Panc1 (cell line): ENCODE data around the gene FMNL3. TPM values are rescaled to one million over a fixed set of nuclear protein-coding genes. Genes with fewer than 3 reads are reported as not detected.
"Not testable (repeated sequence)": the region's sequence is repeated elsewhere in the genome, so short reads cannot be mapped to it uniquely, and the experiment has no call there.

Experiments used
- ATAC-seq: fragments of 200-7000 bp; cut with Tn5 transposase; 2 replicates; pipeline ENCODE4 v1.9.1; 2020; ENCODE audit warnings: mild to moderate bottlenecking, moderate library complexity
- BruUV-seq: library from RNA; stranded (reverse); fragments of 400-500 nt; replicated peaks from 2 replicates; lab custom pipeline; 2021; lab: Mats Ljungman, UMichigan
- CTCF ChIA-PET: fragments of 300-600 bp; sonication (Branson Sonifier 250); formaldehyde crosslinking; loops from one replicate; lab custom pipeline; 2022; ENCODE audit warnings: antibody characterized with exemption; lab: Charles Lee
- POLR2A ChIA-PET: fragments of 300-600 bp; sonication (Branson Sonifier 250); formaldehyde crosslinking; loops from one replicate; lab custom pipeline; 2022; ENCODE audit warnings: antibody characterized with exemption; lab: Charles Lee
- DNase-seq: peaks from one replicate; pipeline ENCODE4 v3.0.0-alpha.2; 2010; ENCODE audit warnings: low read depth, low spot score
- H3K27ac ChIP-seq: 2 replicates; pipeline ENCODE4 v1.5.1; 2011; ENCODE audit warnings: mild to moderate bottlenecking, low read length, inconsistent platforms
- H3K27me3 ChIP-seq: fragments of 200-500 bp; sonication (Bioruptor generic); 2 replicates; pipeline ENCODE4 v1.6.0; 2014; ENCODE audit warnings: low read length, inconsistent platforms; ENCODE audit not compliant: control insufficient read depth, insufficient read depth
- H3K36me3 ChIP-seq: fragments of 200-500 bp; sonication (Bioruptor generic); 2 replicates; pipeline ENCODE4 v1.5.1; 2014; ENCODE audit warnings: inconsistent platforms, mild to moderate bottlenecking, low read length, moderate library complexity; ENCODE audit not compliant: control insufficient read depth, insufficient read depth
- H3K4me1 ChIP-seq: 2 replicates; pipeline ENCODE4 v1.5.1; 2011; ENCODE audit warnings: inconsistent platforms, mild to moderate bottlenecking, low read length, moderate library complexity; ENCODE audit not compliant: control insufficient read depth, insufficient read depth
- H3K4me3 ChIP-seq, 2 experiments: 2 replicates each; pipeline ENCODE4 v1.5.1; 2011 to 2012; ENCODE audit warnings: low read depth in 2 of 2, low read length in 2 of 2, mild to moderate bottlenecking in 2 of 2, inconsistent platforms in 1 of 2, moderate library complexity in 1 of 2
- H3K9me3 ChIP-seq: fragments of 200-500 bp; sonication (Bioruptor generic); 2 replicates; pipeline ENCODE4 v1.5.1; 2014; ENCODE audit warnings: low read depth, mild to moderate bottlenecking, inconsistent platforms, low read length, moderate library complexity; ENCODE audit not compliant: control insufficient read depth, insufficient read depth
- POLR2AphosphoS5 ChIP-seq: IDR thresholded peaks from 2 replicates; pipeline ENCODE4 v1.6.1; 2012; ENCODE audit warnings: mild to moderate bottlenecking, low read depth, low read length, moderate library complexity
- SIN3A ChIP-seq: IDR thresholded peaks from 2 replicates; pipeline ENCODE4 v1.6.1; 2012; ENCODE audit warnings: low read depth, mild to moderate bottlenecking, low read length, moderate library complexity, borderline replicate concordance; ENCODE audit not compliant: insufficient read depth
- TCF7L2 ChIP-seq: IDR thresholded peaks from 2 replicates; pipeline ENCODE4 v1.6.1; 2011; ENCODE audit warnings: mild to moderate bottlenecking, low read depth, low read length, inconsistent platforms
- in situ Hi-C: cut with HindIII; loops from 2 replicates; pipeline ENCODE4 v1.10.0; 2016; ENCODE audit warnings: low sequenced_read_pairs, low pct_unique_long_range_greater_than_20kb
- intact Hi-C: fragments of 100-400 bp; cut with micrococcal nuclease; formaldehyde crosslinking; loops from one replicate; pipeline ENCODE4 v1.10.0; 2022; ENCODE audit not compliant: unreplicated experiment
- total RNA-seq: library from RNA; stranded (reverse); gene quantifications from one replicate; pipeline ENCODE4 v1.2.1, GENCODE V29; 2021; ENCODE audit not compliant: unreplicated experiment
- TF ChIP-seq, protein P1 (sequence below), 2 experiments: IDR thresholded peaks; 2 replicates each; pipeline ENCODE4 v1.6.1; 2011 to 2012; ENCODE audit warnings: low read depth in 2 of 2, control low read depth in 1 of 2, low read length in 1 of 2, mild to moderate bottlenecking in 1 of 2, moderate library complexity in 1 of 2; ENCODE audit not compliant: insufficient read depth in 1 of 2
- TF ChIP-seq, protein P2 (sequence below): fragments of 450-650 bp; IDR thresholded peaks from 2 replicates; pipeline ENCODE4 v1.5.1; 2017; ENCODE audit warnings: mild to moderate bottlenecking

Gene FMNL3
- total RNA-seq, 1 experiment from 2014 or later, result 25.7 TPM

- no TSS peak for BruUV-seq
- CTCF ChIA-PET, result interaction anchor here (0.5 to 1.4 kb wide), 15 partner anchors 16 to 203 kb away, joined by 3 to 12 read pairs (median 3); no protein-coding TSS in a partner anchor
- no peaks in the 10 kb centered on the region for H3K27me3 ChIP-seq
- peak; percentile 99 for DNase-seq
- peak within 1 kb of the TSS; percentile 93 for H3K27ac ChIP-seq
- peak within 1 kb of the TSS; percentile 81 to 97 for H3K4me3 ChIP-seq
- no peaks in the 10 kb centered on the region for H3K9me3 ChIP-seq
- intact Hi-C loops (loop anchor here (10.0 kb wide), 1 partner anchor 96 kb away; no protein-coding TSS in a partner anchor), in situ Hi-C loops (no loop called here)
- H3K4me1 ChIP-seq, result peaks cover 24% of the 10 kb centered on the region; the same call in 1 of the 2 replicates
- TF ChIP-seq, protein P1, sequence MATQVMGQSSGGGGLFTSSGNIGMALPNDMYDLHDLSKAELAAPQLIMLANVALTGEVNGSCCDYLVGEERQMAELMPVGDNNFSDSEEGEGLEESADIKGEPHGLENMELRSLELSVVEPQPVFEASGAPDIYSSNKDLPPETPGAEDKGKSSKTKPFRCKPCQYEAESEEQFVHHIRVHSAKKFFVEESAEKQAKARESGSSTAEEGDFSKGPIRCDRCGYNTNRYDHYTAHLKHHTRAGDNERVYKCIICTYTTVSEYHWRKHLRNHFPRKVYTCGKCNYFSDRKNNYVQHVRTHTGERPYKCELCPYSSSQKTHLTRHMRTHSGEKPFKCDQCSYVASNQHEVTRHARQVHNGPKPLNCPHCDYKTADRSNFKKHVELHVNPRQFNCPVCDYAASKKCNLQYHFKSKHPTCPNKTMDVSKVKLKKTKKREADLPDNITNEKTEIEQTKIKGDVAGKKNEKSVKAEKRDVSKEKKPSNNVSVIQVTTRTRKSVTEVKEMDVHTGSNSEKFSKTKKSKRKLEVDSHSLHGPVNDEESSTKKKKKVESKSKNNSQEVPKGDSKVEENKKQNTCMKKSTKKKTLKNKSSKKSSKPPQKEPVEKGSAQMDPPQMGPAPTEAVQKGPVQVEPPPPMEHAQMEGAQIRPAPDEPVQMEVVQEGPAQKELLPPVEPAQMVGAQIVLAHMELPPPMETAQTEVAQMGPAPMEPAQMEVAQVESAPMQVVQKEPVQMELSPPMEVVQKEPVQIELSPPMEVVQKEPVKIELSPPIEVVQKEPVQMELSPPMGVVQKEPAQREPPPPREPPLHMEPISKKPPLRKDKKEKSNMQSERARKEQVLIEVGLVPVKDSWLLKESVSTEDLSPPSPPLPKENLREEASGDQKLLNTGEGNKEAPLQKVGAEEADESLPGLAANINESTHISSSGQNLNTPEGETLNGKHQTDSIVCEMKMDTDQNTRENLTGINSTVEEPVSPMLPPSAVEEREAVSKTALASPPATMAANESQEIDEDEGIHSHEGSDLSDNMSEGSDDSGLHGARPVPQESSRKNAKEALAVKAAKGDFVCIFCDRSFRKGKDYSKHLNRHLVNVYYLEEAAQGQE (IDR thresholded peaks at IDR 0.05; ENCODE audit: insufficient read depth in 1 of 2, low read depth in 2 of 2, low read length in 1 of 2), result 0 out of 4 replicates have a peak, but pooled peaks of 1 of the 2 experiments have one; percentile 13
- TF ChIP-seq SIN3A, result 0 out of 2 replicates have a peak, but pooled peaks have one; percentile 58
- peak; percentile 100 for TF ChIP-seq POLR2AphosphoS5
- peak; percentile 97 for TF ChIP-seq TCF7L2
- TF ChIP-seq, protein P2, sequence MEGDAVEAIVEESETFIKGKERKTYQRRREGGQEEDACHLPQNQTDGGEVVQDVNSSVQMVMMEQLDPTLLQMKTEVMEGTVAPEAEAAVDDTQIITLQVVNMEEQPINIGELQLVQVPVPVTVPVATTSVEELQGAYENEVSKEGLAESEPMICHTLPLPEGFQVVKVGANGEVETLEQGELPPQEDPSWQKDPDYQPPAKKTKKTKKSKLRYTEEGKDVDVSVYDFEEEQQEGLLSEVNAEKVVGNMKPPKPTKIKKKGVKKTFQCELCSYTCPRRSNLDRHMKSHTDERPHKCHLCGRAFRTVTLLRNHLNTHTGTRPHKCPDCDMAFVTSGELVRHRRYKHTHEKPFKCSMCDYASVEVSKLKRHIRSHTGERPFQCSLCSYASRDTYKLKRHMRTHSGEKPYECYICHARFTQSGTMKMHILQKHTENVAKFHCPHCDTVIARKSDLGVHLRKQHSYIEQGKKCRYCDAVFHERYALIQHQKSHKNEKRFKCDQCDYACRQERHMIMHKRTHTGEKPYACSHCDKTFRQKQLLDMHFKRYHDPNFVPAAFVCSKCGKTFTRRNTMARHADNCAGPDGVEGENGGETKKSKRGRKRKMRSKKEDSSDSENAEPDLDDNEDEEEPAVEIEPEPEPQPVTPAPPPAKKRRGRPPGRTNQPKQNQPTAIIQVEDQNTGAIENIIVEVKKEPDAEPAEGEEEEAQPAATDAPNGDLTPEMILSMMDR, result peak; percentile 98
- peak; percentile 99 for ATAC-seq
- POLR2A ChIA-PET, result interaction anchor here (0.5 to 1.4 kb wide), 18 partner anchors 9 to 599 kb away, joined by 3 to 11 read pairs (median 4); no protein-coding TSS in a partner anchor
- no peaks in the 10 kb centered on the region; the same call in 1 of the 2 replicates for H3K36me3 ChIP-seq
Measured at GRCh38 chr12:49740930-49741881, 34.0 kb upstream of the FMNL3 start, which contains the start of gene TMBIM6. Gene TMBIM6 (plus strand): TSS chr12:49741557. CDS start chr12:49752494, 10,937 bp downstream.

GRCh38 chr12:49740277-49740676, 33.1 kb upstream of the FMNL3 start:
- BruUV-seq, H3K27me3 ChIP-seq, H3K36me3 ChIP-seq, DNase-seq, H3K9me3 ChIP-seq, in situ Hi-C loops, ATAC-seq: not testable (repeated sequence)
- CTCF ChIA-PET, result interaction anchor here (0.8 to 1.3 kb wide), 3 partner anchors 20 to 130 kb away, joined by 3 to 6 read pairs (median 6); no protein-coding TSS in a partner anchor
- H3K27ac ChIP-seq, result peak overlapping the region; percentile 82
- peak overlapping the region in 1 of 2 experiments; percentile 10; a peak in 1 of 4 replicates for H3K4me3 ChIP-seq
- H3K4me1 ChIP-seq, result peaks cover 24% of the 10 kb centered on the region; the same call in 1 of the 2 replicates
- POLR2A ChIA-PET, result interaction anchor here (1.1 kb wide), 1 partner anchor 9 kb away, joined by 3 read pairs; no protein-coding TSS in a partner anchor
- intact Hi-C loops, result loop anchor here (10.0 kb wide), 1 partner anchor 95 kb away; no protein-coding TSS in a partner anchor

DNA sequence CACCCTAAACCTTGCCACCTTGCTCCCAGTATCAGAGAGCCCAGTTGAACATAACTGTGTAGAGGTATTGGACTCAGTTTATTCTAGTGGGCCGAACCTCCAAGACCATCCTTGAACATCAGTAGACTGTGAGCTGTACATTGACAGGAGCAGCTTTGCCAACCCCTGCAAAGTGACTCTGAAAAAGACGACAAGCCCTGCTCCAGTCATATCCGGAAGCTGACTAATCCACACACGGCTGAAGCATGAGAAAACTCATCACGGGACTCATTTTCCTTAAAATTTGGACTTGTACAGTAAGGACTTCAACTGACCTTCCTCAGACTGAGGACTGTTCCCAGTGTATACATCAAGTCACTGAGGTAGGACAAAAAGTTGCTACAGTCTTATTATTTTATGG, 31.5 kb upstream of the FMNL3 start:
- CTCF ChIA-PET, BruUV-seq: not testable (repeated sequence)

GRCh38 chr12:49734900-49735299, 27.7 kb upstream of the FMNL3 start:
- POLR2A ChIA-PET, H3K27ac ChIP-seq, H3K27me3 ChIP-seq, H3K4me3 ChIP-seq, ATAC-seq, H3K4me1 ChIP-seq, CTCF ChIA-PET, BruUV-seq, H3K36me3 ChIP-seq, DNase-seq, H3K9me3 ChIP-seq, intact Hi-C loops, in situ Hi-C loops: not testable (repeated sequence)

More for the DNA sequence above, 31.5 kb upstream of the FMNL3 start:
- POLR2A ChIA-PET, H3K36me3 ChIP-seq, intact Hi-C loops, H3K9me3 ChIP-seq, H3K27ac ChIP-seq, in situ Hi-C loops, ATAC-seq, H3K27me3 ChIP-seq: not testable (repeated sequence)
- peak; percentile 80 for DNase-seq
- peak overlapping the region in 1 of 2 experiments; percentile 36; a peak in 1 of 4 replicates for H3K4me3 ChIP-seq
- peaks cover 12% of the 10 kb centered on the region; the same call in 1 of the 2 replicates for H3K4me1 ChIP-seq
